ENCODE results near the gene CLEC1A. TPM values are rescaled to one million over a fixed set of nuclear protein-coding genes. Genes with fewer than 3 reads are reported as not detected.

The CLEC1A gene
- total and polyA plus RNA-seq, 11 donors, result 1.2 to 7.3 (median 2.5) TPM

DNA sequence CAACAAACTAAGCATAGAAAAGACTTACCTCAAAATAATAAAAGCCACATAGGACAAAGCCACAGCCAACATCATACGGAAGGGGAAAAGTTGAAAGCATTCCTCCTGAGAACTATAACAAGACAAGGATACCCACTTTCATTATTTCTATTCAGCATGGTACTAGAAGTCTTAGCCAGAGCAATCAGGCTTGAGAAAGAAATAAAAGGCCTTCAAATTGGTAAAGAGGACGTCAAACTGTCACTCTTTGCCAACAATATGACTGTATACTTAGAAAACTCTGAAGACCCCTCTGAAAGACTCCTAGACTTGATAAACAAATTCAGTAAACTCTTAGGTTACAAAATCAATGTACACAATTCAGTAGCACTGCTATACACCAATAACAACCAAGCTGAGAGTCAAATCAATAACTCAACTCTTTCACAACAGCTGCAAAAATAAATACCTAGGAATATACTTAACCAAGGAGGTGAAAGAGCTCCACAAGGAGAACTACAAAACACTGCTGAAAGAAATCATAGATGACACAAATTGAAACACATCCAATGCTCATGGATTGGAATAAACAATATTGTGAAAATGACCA is 11.6 kb upstream of the CLEC1A start:
- WGBS, 4 donors, result 86 to 92% (median 87%) methylated on average over 2 of the region's 2 CpGs
- intact Hi-C loops (cut with DNase I), result no loop called here
- no peak overlapping the region for H3K4me3 ChIP-seq
- H3K9me3 ChIP-seq, result peaks cover 0 to 4% (median 0%) of the 10 kb centered on the region in 12 donors
- DNase-seq (no peak), ATAC-seq (no peak)
- H3K27ac ChIP-seq, result no peak overlapping the region
- no peak for TF ChIP-seq CTCF (IDR thresholded peaks at IDR 0.05)
- no peak for TF ChIP-seq POLR2A (IDR thresholded peaks at IDR 0.05)
- no peaks in the 10 kb centered on the region for H3K4me1 ChIP-seq
- H3K27me3 ChIP-seq, result no peaks in the 10 kb centered on the region
- H3K36me3 ChIP-seq, result no peaks in the 10 kb centered on the region

DNA sequence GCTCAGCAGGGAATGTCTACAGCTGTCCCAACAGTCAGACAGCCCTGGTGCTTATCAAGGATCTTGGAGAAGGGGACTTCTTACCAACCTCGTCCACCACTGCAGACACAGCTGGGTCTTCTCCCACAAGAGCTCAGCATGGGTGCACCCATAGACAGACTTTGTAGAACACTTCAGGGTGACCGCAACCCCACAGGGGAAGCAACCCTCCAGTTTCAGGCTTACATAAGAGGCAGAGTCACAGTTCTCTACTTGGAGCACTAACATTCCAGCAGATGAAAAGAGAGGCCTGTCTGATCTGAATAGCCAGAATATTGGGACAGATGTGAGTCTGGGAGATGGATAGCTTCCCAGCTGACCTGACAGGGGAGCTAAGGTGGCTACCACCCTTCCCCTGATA is 3.5 kb upstream of the CLEC1A start:
- ATAC-seq, result peak in 1 of 4 donors; percentile 61
- no peak overlapping the region for H3K4me3 ChIP-seq
- WGBS, 4 donors, result 46 to 83% (median 61%) methylated on average over 1 to 2 of the region's 2 CpGs

DNA sequence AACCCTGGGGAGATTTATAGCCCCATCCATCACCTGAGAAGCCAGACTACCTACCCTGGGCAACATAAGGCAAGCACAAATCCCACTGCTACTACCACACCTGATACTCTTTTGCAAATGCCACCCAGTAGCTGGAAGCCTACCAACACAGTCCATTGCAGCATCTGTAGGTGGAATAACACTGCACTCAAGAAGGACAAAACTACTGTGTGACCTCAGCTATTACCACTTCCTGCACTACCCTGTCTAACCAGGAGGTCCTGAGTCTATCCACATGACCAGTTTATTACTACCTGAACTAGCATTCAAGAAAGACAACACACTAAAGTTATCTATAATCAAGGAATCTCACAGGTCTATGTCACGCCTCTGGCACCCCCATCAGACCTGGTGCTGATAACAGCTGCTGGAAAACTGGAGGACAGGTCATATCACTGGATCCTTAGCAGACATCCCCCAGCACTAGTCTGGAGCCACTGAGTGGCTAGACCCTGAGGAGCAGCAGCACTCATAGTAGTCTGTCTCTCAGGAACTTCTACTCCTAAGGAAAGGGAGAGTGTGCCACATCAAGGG is 2.9 kb upstream of the CLEC1A start:
- no peaks in the 10 kb centered on the region for H3K36me3 ChIP-seq
- no peak overlapping the region for H3K4me3 ChIP-seq
- 50 to 71% (median 68%) methylated on average over 1 of the region's 1 CpG for WGBS, 4 donors
- intact Hi-C loops (cut with DNase I), result no loop called here
- H3K27me3 ChIP-seq, result no peaks in the 10 kb centered on the region
- H3K27ac ChIP-seq, result peak overlapping the region in 2 of 12 donors; percentile 43 to 63
- no peak for TF ChIP-seq POLR2A (IDR thresholded peaks at IDR 0.05)
- no peak for TF ChIP-seq CTCF (IDR thresholded peaks at IDR 0.05)
- DNase-seq (no peak), ATAC-seq (no peak)
- no peaks in the 10 kb centered on the region for H3K9me3 ChIP-seq
- H3K4me1 ChIP-seq, result peaks cover 0 to 40% (median 9%) of the 10 kb centered on the region in 12 donors

More for the DNA sequence above, 3.5 kb upstream of the CLEC1A start:
- DNase-seq, result peak in 1 of 5 donors; percentile 34
- peaks cover 0 to 38% (median 9%) of the 10 kb centered on the region in 12 donors for H3K4me1 ChIP-seq
- TF ChIP-seq POLR2A (IDR thresholded peaks at IDR 0.05), result no peak
- TF ChIP-seq CTCF (IDR thresholded peaks at IDR 0.05), result no peak
- intact Hi-C loops (cut with DNase I), result no loop called here
- H3K27ac ChIP-seq, result peak overlapping the region in 1 of 12 donors; percentile 27
- no peaks in the 10 kb centered on the region for H3K36me3 ChIP-seq
- no peaks in the 10 kb centered on the region for H3K27me3 ChIP-seq
- H3K9me3 ChIP-seq, result no peaks in the 10 kb centered on the region

DNA sequence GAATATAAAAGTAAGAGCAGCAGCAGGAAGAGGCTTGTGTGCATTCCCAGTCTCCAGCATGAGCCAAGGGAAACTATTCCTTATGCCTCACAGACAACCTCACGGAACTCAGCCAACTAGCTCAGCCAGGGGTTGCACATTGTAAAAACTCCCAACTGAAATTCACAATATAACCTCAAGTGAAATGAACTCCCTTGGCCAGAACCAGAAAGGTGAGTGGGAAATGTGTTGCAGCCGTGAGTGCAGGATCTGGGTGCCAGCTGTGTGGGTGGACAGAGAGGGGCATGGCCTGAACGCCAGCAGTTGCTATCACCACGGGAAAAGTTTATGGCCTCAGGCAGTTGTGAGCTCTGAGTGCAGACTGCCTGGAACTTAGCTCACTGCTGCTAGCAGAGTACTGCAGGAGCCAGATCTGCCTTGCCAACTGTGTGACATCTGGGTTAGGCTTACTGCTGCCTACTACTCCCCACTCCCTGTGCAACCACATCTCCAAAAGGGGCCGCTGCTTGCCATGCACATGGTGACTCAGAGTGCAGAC is 2.3 kb upstream of the CLEC1A start:
- intact Hi-C loops (cut with DNase I), result no loop called here
- Histone ChIP-seq H3K4me3 (peak overlapping the region in 1 of 12 donors; percentile 15), H3K27ac (peak overlapping the region in 3 of 12 donors; percentile 17 to 63 (median 43)), H3K4me1 (peaks cover 0 to 40% (median 9%) of the 10 kb centered on the region in 12 donors), H3K9me3 (no peaks in the 10 kb centered on the region), H3K27me3 (no peaks in the 10 kb centered on the region), H3K36me3 (no peaks in the 10 kb centered on the region)
- no peak for DNase-seq
- 39 to 68% (median 59%) methylated on average over 5 of the region's 5 CpGs for WGBS, 4 donors
- peak; percentile 27 to 51 (median 35) for ATAC-seq
- no peak for TF ChIP-seq POLR2A (IDR thresholded peaks at IDR 0.05)
- no peak for TF ChIP-seq CTCF (IDR thresholded peaks at IDR 0.05)
